Psoas muscle (tissue), 8 donors: ENCODE data around the gene KLHL25. TPM values are rescaled to one million over a fixed set of nuclear protein-coding genes. Genes with fewer than 3 reads are reported as not detected.

ENCODE experiments used
- ATAC-seq, 4 donors: fragments of 200-7000 bp; cut with Tn5 transposase; one replicate each; pipeline ENCODE4 v1.9.1; 2020; ENCODE audit warnings: moderate library complexity in 3 of 4, mild to moderate bottlenecking in 2 of 4
- DNase-seq, 2 donors: peaks; one replicate each; pipeline ENCODE4 v3.0.0-alpha.2; 2020
- H3K27ac ChIP-seq: fragments of 200-600 bp; one replicate; pipeline ENCODE4 v1.8.0; 2022
- H3K27me3 ChIP-seq, 3 donors: fragments of 200-600 bp in 1 of 3; one replicate each; pipeline versions ENCODE4 v1.6.1 to v1.8.0; 2013 to 2022; ENCODE audit warnings: low read length in 2 of 3, mild to moderate bottlenecking in 2 of 3, moderate library complexity in 1 of 3; ENCODE audit not compliant: insufficient read depth in 3 of 3
- H3K36me3 ChIP-seq, 2 donors: fragments of 200-600 bp in 1 of 2; one replicate each; pipeline versions ENCODE4 v1.6.1 to v1.8.0; 2013 to 2022; ENCODE audit warnings: low read depth in 1 of 2, mild to moderate bottlenecking in 1 of 2, moderate library complexity in 1 of 2; ENCODE audit not compliant: insufficient read depth in 1 of 2
- H3K4me1 ChIP-seq: fragments of 200-600 bp; one replicate; pipeline ENCODE4 v1.8.0; 2022
- H3K4me3 ChIP-seq: fragments of 200-600 bp; one replicate; pipeline ENCODE4 v1.8.0; 2022; ENCODE audit warnings: mild to moderate bottlenecking
- H3K9me3 ChIP-seq: fragments of 200-600 bp; one replicate; pipeline ENCODE4 v1.8.0; 2022
- CTCF ChIP-seq: fragments of 200-600 bp; IDR thresholded peaks from one replicate; pipeline ENCODE4 v1.8.0; 2022; ENCODE audit warnings: antibody characterized with exemption
- WGBS, 3 donors: extraction: QIAGEN DNeasy Blood & Tissue Kit; methylation state at CpG; one replicate each; pipeline versions ENCODE4 v1.1.6 to v1.1.7; 2013; 5-methylcytosine and 5-hydroxymethylcytosine counted together
- intact Hi-C, 2 donors: fragments of 100-400 bp; cut with DNase I; formaldehyde crosslinking; loops; one replicate each; pipeline versions ENCODE4 v1.11.0 to v1.14.2; 2022
- polyA plus RNA-seq, 3 donors: library from polyadenylated mRNA; stranded (reverse); fragments of 200-250 nt; gene quantifications; one replicate each; pipeline ENCODE4 v1.2.3, GENCODE V29; 2013
- total RNA-seq, 4 donors: library from RNA; stranded (reverse); fragmentation: NEBNext Ultra II Directional in 2 of 4; extraction: Animal tissue kit (Norgen Biotek cat#: 25700) in 2 of 4; gene quantifications; one replicate each; pipeline versions ENCODE4 v1.2.1 to v1.2.4, GENCODE V29; 2021 to 2023
- donor health status: healthy with polysubstance abuse.
- donor health status: DM: no; HTN: no; CAD: no; lungs with moderate emphysema.
- donor health status: Bipolar disorder and iron deficiency.
- donor health status: healthy.
- donor health status: DM: yes; HTN: yes; CAD: no.
- donor health status: DM: no; HTN: no; CAD: no.
- donor health status: DM: no; HTN: no; CAD: no.
- donor health status: DM: yes; HTN: yes; CAD: no.

Gene KLHL25
- total and polyA plus RNA-seq, 7 donors: 3.8 to 15.7 (median 8.1) TPM

GRCh38 chr15:85759376-85759775 is 35.3 kb downstream of the KLHL25 start:
- H3K4me1 ChIP-seq: peaks cover 28% of the 10 kb centered on the region
- H3K27ac ChIP-seq: no peak overlapping the region
- intact Hi-C loops: loop anchor here in 1 of 2 donors (5.0 kb wide), 1 partner anchor 33 kb away; the partner anchor contains the start of gene KLHL25
- peaks cover 0 to 25% of the 10 kb centered on the region in 2 donors for H3K36me3 ChIP-seq
- no peak overlapping the region for H3K4me3 ChIP-seq
- no peaks in the 10 kb centered on the region for H3K9me3 ChIP-seq
- no peak for DNase-seq
- no peak for ATAC-seq
- 48 to 66% (median 50%) methylated on average over 13 of the region's 13 CpGs for WGBS, 3 donors
- TF ChIP-seq CTCF: no peak
- H3K27me3 ChIP-seq: no peaks in the 10 kb centered on the region

GRCh38 chr15:85758655-85758978 is 36.1 kb downstream of the KLHL25 start:
- intact Hi-C loops: loop anchor here in 1 of 2 donors (5.0 kb wide), 1 partner anchor 34 kb away; the partner anchor contains the start of gene KLHL25
- Histone ChIP-seq H3K27ac (no peak overlapping the region), H3K36me3 (peaks cover 0 to 25% of the 10 kb centered on the region in 2 donors), H3K4me1 (peaks cover 20% of the 10 kb centered on the region), H3K27me3 (no peaks in the 10 kb centered on the region), H3K9me3 (no peaks in the 10 kb centered on the region), H3K4me3 (no peak overlapping the region)
- no peak for TF ChIP-seq CTCF
- DNase-seq (no peak), ATAC-seq (no peak)
- 93 to 98% (median 98%) methylated on average over 21 of the region's 21 CpGs for WGBS, 3 donors

- peaks cover 15% of the 10 kb centered on the region for H3K4me1 ChIP-seq
- ATAC-seq (no peak), DNase-seq (no peak)
- 95 to 96% (median 95%) methylated on average over 17 of the region's 17 CpGs for WGBS, 3 donors
- no peak overlapping the region for H3K4me3 ChIP-seq
- intact Hi-C loops: loop anchor here in 1 of 2 donors (5.0 kb wide), 1 partner anchor 34 kb away; the partner anchor contains the start of gene KLHL25
- H3K27ac ChIP-seq: no peak overlapping the region
- no peaks in the 10 kb centered on the region for H3K27me3 ChIP-seq
- peaks cover 0 to 25% of the 10 kb centered on the region in 2 donors for H3K36me3 ChIP-seq
- no peaks in the 10 kb centered on the region for H3K9me3 ChIP-seq
- TF ChIP-seq CTCF: no peak
These were observed 36.6 kb downstream of the KLHL25 start for GRCh38 chr15:85757939-85758654.

DNA sequence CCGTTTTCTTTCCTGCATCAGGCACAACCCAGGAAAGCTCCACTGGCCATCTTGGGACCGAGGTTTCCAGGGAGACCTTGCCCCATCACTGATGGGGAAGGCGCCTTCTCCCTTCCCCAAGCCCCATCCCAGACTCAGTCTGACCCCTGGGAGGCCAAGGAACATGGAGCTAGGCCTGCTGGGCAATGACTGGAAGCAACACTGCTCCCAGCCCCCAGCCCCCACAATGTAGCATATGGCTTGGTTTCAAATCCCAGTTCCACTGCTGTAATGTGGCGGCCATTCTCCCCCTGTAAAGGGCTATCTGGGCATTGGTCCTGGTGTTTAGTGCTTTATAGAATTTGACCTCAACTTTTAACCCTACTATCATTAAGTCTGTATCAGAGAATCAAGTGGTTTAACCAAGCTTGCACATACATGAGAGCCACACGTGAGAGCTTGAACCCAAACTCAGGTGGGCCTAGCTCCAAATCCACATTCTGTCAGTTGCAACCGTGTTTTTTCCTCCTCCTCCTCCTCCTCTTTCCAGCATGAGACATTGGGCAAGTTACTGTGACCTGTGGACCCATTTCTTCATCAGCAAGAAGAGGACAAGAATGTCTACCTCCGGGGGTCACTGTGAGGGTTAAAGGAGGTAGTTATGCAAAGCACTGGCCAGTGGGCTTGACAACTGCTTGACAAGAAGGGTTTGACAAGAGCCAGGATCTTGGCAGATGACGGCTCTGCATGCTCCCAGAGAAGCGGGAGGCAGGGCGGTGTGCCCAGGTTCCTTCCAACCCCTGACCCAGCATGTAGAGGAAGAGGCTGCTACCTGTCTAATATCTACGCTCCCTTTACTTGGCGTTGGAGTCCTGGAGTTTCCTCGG is 37.4 kb downstream of the KLHL25 start:
- H3K4me1 ChIP-seq: peaks cover 7% of the 10 kb centered on the region
- peaks cover 0 to 25% of the 10 kb centered on the region in 2 donors for H3K36me3 ChIP-seq
- no peak for TF ChIP-seq CTCF
- intact Hi-C loops: loop anchor here in 1 of 2 donors (5.0 kb wide), 1 partner anchor 35 kb away; the partner anchor contains the start of gene KLHL25
- no peak overlapping the region for H3K4me3 ChIP-seq
- DNase-seq (no peak), ATAC-seq (no peak)
- H3K27ac ChIP-seq: no peak overlapping the region
- WGBS, 3 donors: 82 to 94% (median 90%) methylated on average over 13 of the region's 13 CpGs
- no peaks in the 10 kb centered on the region for H3K27me3 ChIP-seq
- H3K9me3 ChIP-seq: no peaks in the 10 kb centered on the region
